ENCODE measurements around the gene GUCY1A1.

GUCY1A1 gene

DNA sequence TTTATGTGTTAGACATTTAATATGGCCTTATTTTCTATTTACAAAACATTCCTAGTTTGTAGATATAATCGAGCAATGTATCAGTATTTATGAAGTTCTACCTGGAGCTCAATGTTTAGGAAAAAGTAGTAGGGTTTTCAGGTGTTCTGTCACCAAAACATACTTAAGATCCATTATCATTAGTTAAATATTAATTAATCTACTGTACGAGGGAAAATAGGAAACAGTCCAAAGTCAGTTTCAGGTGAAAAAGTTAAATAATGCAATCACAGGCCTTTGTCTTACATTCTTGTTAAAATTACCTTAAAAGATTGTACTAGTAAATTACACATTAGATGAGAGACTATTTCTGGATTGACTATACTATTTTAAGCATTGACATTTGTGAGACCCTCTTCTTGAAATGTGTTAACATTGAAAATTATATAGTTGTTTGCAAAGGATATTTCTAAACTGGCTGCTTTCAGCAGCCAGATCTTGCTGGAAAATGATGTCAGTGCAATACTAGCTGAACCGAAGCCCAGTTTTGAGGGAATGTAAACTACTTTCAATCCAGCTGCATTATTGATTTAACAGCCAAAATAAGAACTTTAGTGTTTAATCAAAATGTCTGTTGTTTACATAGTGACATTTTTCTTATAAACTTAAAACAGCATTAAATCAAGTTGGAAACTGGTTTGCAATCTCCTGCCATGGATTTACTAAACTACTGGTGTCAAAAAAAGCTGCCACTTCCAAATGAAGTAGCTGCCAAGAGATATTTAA lies 111.5 kb downstream of the GUCY1A1 start:
- no peak for DNase-seq (ENCODE audit: low read depth)

GRCh38 chr4:155780775-155781174 lies 114.1 kb downstream of the GUCY1A1 start:
- no peak for DNase-seq (ENCODE audit: low read depth)

GRCh38 chr4:155781249-155781831 lies 114.7 kb downstream of the GUCY1A1 start:
- DNase-seq (ENCODE audit: low read depth) = no peak
